Peyer's patch (tissue), 4 donors: ENCODE measurements around the gene KLHDC1. TPM values are rescaled to one million over a fixed set of nuclear protein-coding genes. Genes with fewer than 3 reads are reported as not detected.
"Not testable (repeated sequence)": the region's sequence is repeated elsewhere in the genome, so short reads cannot be mapped to it uniquely, and the experiment has no call there.

Experiments used
- DNase-seq, 3 donors: peaks; one replicate each; pipeline ENCODE4 v3.0.0-alpha.2; 2017 to 2019
- H3K27ac ChIP-seq, 4 donors: fragments of 200-600 bp; sonication (generic); one replicate each; pipeline ENCODE4 v1.5.1; 2016 to 2019
- H3K27me3 ChIP-seq, 2 donors: fragments of 200-600 bp; sonication (generic); one replicate each; pipeline ENCODE4 v1.5.1; 2019
- H3K36me3 ChIP-seq, 3 donors: fragments of 200-600 bp; sonication (generic); one replicate each; pipeline ENCODE4 v1.5.1; 2016 to 2019
- H3K4me1 ChIP-seq, 4 donors: fragments of 200-600 bp; sonication (generic); one replicate each; pipeline ENCODE4 v1.5.1; 2016 to 2019
- H3K4me3 ChIP-seq, 4 donors: fragments of 200-600 bp; sonication (generic); 1 replicate in 3 of 4; 2 replicates in 1 of 4; pipeline ENCODE4 v1.5.1; 2016 to 2019; ENCODE audit warnings: mild to moderate bottlenecking in 1 of 4
- H3K9me3 ChIP-seq, 4 donors: fragments of 200-600 bp; sonication (generic); one replicate each; pipeline ENCODE4 v1.5.1; 2016 to 2019; ENCODE audit warnings: mild to moderate bottlenecking in 1 of 4
- CTCF ChIP-seq, 6 experiments: fragments of 450-650 bp in 4 of 6; fragments of 200-600 bp in 2 of 6; sonication (generic) in 1 of 6; IDR thresholded peaks; one replicate each; pipeline ENCODE4 v1.5.1; 2017 to 2019; ENCODE audit warnings: antibody characterized with exemption in 6 of 6, mild to moderate bottlenecking in 3 of 6, moderate library complexity in 1 of 6
- POLR2A ChIP-seq, 2 donors: fragments of 450-650 bp; IDR thresholded peaks; one replicate each; pipeline ENCODE4 v1.5.1; 2017; ENCODE audit warnings: antibody characterized with exemption in 2 of 2, mild to moderate bottlenecking in 2 of 2, moderate library complexity in 2 of 2
- total RNA-seq, 4 donors: library from RNA; depleted of rRNA; stranded (reverse); fragments of >200 nt; gene quantifications; one replicate each; pipeline ENCODE4 v1.1.0, GENCODE V29; 2016

KLHDC1 gene
- total RNA-seq, 4 donors from 2014 or later, result 2.3 to 28.1 (median 3.5) TPM

- no peaks in the 10 kb centered on the region for H3K27me3 ChIP-seq
- H3K36me3 ChIP-seq, result peaks cover 0 to 7% (median 0%) of the 10 kb centered on the region in 3 donors
- TF ChIP-seq CTCF (IDR thresholded peaks at IDR 0.05), result no peak
- no peak for TF ChIP-seq POLR2A (IDR thresholded peaks at IDR 0.05)
- no peak for DNase-seq
- H3K9me3 ChIP-seq, result no peaks in the 10 kb centered on the region
- H3K4me1 ChIP-seq, result no peaks in the 10 kb centered on the region
- H3K4me3 ChIP-seq, result no peak overlapping the region
- no peak overlapping the region for H3K27ac ChIP-seq
These were observed 11.0 kb downstream of the KLHDC1 start for GRCh38 chr14:49703965-49704364.

DNA sequence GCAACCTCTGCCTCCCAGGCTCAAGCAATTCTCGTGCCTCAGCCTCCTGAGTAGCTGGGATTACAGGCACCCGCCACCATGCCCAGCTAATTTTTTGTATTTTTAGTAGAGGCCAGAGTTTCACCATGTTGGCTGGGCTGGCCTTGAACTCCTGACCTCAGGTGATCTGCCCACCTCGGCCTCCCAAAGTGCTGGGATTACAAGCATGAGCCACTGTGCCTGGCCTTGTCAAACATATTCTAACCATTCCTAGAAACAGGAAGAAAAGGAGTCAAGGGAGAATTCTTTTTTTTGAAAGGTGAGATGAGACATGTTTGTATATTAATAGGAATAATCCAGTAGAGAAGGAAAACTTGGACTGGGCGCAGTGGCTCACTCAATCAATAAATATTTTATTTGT is 11.6 kb downstream of the KLHDC1 start:
- not testable (repeated sequence) for DNase-seq, H3K27me3 ChIP-seq, H3K36me3 ChIP-seq, H3K9me3 ChIP-seq, H3K4me3 ChIP-seq, H3K4me1 ChIP-seq, H3K27ac ChIP-seq

- H3K4me3 ChIP-seq, H3K4me1 ChIP-seq, H3K9me3 ChIP-seq, H3K36me3 ChIP-seq, DNase-seq, H3K27ac ChIP-seq, H3K27me3 ChIP-seq: not testable (repeated sequence)
These were observed 18.1 kb downstream of the KLHDC1 start for GRCh38 chr14:49710993-49711392.

GRCh38 chr14:49720744-49721143 is 27.8 kb downstream of the KLHDC1 start:
- peaks cover 0 to 13% (median 0%) of the 10 kb centered on the region in 3 donors for H3K36me3 ChIP-seq
- H3K4me1 ChIP-seq, result no peaks in the 10 kb centered on the region
- no peaks in the 10 kb centered on the region for H3K27me3 ChIP-seq
- H3K27ac ChIP-seq, result no peak overlapping the region
- no peak overlapping the region for H3K4me3 ChIP-seq
- TF ChIP-seq POLR2A (IDR thresholded peaks at IDR 0.05), result no peak
- no peaks in the 10 kb centered on the region for H3K9me3 ChIP-seq
- DNase-seq, result no peak

GRCh38 chr14:49721733-49722435 is 29.0 kb downstream of the KLHDC1 start:
- H3K36me3 ChIP-seq, result peaks cover 0 to 23% (median 0%) of the 10 kb centered on the region in 3 donors
- not testable (repeated sequence) for H3K4me1 ChIP-seq, H3K27ac ChIP-seq, DNase-seq, H3K27me3 ChIP-seq, H3K4me3 ChIP-seq, H3K9me3 ChIP-seq

- no peaks in the 10 kb centered on the region for H3K4me1 ChIP-seq
- H3K36me3 ChIP-seq, result peaks cover 0 to 25% (median 0%) of the 10 kb centered on the region in 3 donors
- H3K27me3 ChIP-seq, result no peaks in the 10 kb centered on the region
- H3K27ac ChIP-seq, result no peak overlapping the region
- no peaks in the 10 kb centered on the region for H3K9me3 ChIP-seq
- no peak for DNase-seq
- H3K4me3 ChIP-seq, result no peak overlapping the region
- TF ChIP-seq CTCF (IDR thresholded peaks at IDR 0.05) (no peak), POLR2A (IDR thresholded peaks at IDR 0.05) (no peak)
These were observed 34.3 kb downstream of the KLHDC1 start for GRCh38 chr14:49727171-49727570.

DNA sequence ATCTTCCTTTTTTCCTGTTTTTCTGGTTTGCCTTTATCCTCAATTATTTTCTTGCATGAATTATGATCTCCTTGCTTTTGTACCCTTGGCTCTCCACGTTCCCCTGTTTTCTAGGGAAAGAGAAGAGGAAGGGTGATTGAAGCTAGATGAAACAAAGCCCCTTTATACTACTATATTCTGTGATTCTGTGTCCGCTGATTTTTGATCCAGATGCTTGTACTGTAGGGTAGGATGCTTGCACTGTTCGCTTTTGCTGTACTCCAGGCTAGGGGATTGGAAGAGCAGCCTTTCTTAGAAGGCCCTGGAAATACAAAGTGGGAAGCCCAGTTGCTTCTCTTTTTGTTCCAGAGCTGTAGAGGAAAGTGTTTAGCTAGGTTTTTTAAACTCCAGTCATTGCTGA is 40.0 kb downstream of the KLHDC1 start:
- Histone ChIP-seq H3K36me3 (peaks cover 0 to under 1% (median 0%) of the 10 kb centered on the region in 3 donors), H3K27ac (no peak overlapping the region), H3K9me3 (no peaks in the 10 kb centered on the region), H3K4me3 (no peak overlapping the region), H3K27me3 (no peaks in the 10 kb centered on the region), H3K4me1 (no peaks in the 10 kb centered on the region)
- TF ChIP-seq CTCF (IDR thresholded peaks at IDR 0.05), result no peak
- no peak for TF ChIP-seq POLR2A (IDR thresholded peaks at IDR 0.05)
- DNase-seq, result no peak

DNA sequence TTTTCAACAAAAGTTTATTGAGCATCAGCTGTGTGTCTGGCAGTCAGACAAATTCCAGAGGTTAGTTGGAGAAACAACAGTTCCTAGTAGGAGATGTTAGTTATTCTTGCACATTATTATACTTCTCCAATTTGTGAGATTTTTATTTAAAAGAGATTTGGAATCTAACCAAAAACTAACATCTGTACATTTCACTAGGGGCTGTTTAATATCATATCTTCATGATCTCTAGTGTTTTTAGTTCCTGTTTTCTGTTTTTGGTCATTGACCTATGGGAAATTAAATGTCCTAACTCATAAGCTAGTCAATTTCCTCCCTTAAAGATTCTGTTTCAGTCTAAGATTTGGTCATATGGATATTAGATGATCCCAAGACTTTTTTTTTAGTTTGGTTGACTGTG is 40.9 kb downstream of the KLHDC1 start:
- no peaks in the 10 kb centered on the region for H3K36me3 ChIP-seq
- H3K4me3 ChIP-seq, result no peak overlapping the region
- no peaks in the 10 kb centered on the region for H3K9me3 ChIP-seq
- H3K27ac ChIP-seq, result no peak overlapping the region
- H3K4me1 ChIP-seq, result no peaks in the 10 kb centered on the region
- no peaks in the 10 kb centered on the region for H3K27me3 ChIP-seq
- TF ChIP-seq POLR2A (IDR thresholded peaks at IDR 0.05) (no peak), CTCF (IDR thresholded peaks at IDR 0.05) (no peak)
- no peak for DNase-seq

- not testable (repeated sequence) for H3K4me1 ChIP-seq, H3K9me3 ChIP-seq, H3K27ac ChIP-seq, H3K27me3 ChIP-seq, DNase-seq, H3K36me3 ChIP-seq, H3K4me3 ChIP-seq
These were observed 42.7 kb downstream of the KLHDC1 start for GRCh38 chr14:49735669-49736068.
